Upper lobe of left lung (tissue), 4 donors: ENCODE data around the gene CHCHD6.

Source experiments
- CTCF ChIP-seq, 6 experiments: fragments of 450-650 bp in 4 of 6; fragments of 200-600 bp in 2 of 6; sonication (generic) in 2 of 6; IDR thresholded peaks; one replicate each; pipeline ENCODE4 v1.5.1; 2016 to 2019; ENCODE audit warnings: antibody characterized with exemption in 6 of 6
- POLR2A ChIP-seq, 4 donors: fragments of 450-650 bp; IDR thresholded peaks; one replicate each; pipeline ENCODE4 v1.5.1; 2016 to 2017; ENCODE audit warnings: antibody characterized with exemption in 4 of 4, mild to moderate bottlenecking in 2 of 4
- POLR2AphosphoS5 ChIP-seq, 2 donors: sonication (generic); formaldehyde crosslinking; IDR thresholded peaks; one replicate each; pipeline ENCODE4 v1.5.1; 2017; ENCODE audit warnings: antibody characterized with exemption in 2 of 2

GRCh38 chr3:126997455-126998038 lies 293.5 kb downstream of the CHCHD6 start:
- TF ChIP-seq CTCF (IDR thresholded peaks at IDR 0.05) (no peak), POLR2A (IDR thresholded peaks at IDR 0.05) (no peak), POLR2AphosphoS5 (IDR thresholded peaks at IDR 0.05) (no peak)
